ENCODE data around the gene EXOC2.

The EXOC2 gene

GRCh38 chr6:492816-493414, 200.0 kb downstream of the EXOC2 start:
- no peak for TF ChIP-seq CTCF (IDR thresholded peaks at IDR 0.05; ENCODE audit: low read depth, low read length)
- H3K4me3 ChIP-seq (ENCODE audit: low read depth, low read length): no peak overlapping the region

DNA sequence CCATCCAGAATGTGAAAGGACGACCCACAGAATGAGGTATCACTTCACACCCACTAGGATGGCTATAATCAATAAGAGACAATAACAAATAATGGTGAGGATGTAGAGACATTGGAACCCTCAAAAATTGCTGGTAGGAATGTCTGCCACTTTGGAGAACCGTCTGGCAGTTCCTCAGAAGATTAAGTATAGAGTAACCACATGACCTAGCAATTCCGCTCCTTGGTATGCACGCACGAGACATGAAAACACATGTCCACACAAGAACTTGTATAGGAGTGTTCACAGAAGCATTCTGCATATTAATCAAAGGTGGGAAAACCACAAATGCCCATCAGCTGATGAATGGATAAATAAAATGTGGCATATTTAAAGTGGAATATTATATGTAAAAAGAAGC, 200.8 kb downstream of the EXOC2 start:
- H3K4me3 ChIP-seq (ENCODE audit: low read depth, low read length): no peak overlapping the region
- no peak for TF ChIP-seq CTCF (IDR thresholded peaks at IDR 0.05; ENCODE audit: low read depth, low read length)

- no peak for TF ChIP-seq CTCF (IDR thresholded peaks at IDR 0.05; ENCODE audit: low read depth, low read length)
- no peak overlapping the region for H3K4me3 ChIP-seq (ENCODE audit: low read depth, low read length)
These were observed 201.7 kb downstream of the EXOC2 start for GRCh38 chr6:491233-491632.

GRCh38 chr6:490251-491037, 202.5 kb downstream of the EXOC2 start:
- no peak for TF ChIP-seq CTCF (IDR thresholded peaks at IDR 0.05; ENCODE audit: low read depth, low read length)
- H3K4me3 ChIP-seq (ENCODE audit: low read depth, low read length): no peak overlapping the region

- no peak overlapping the region for H3K4me3 ChIP-seq (ENCODE audit: low read depth, low read length)
- no peak for TF ChIP-seq CTCF (IDR thresholded peaks at IDR 0.05; ENCODE audit: low read depth, low read length)
These were observed 203.2 kb downstream of the EXOC2 start for GRCh38 chr6:489762-490161.

DNA sequence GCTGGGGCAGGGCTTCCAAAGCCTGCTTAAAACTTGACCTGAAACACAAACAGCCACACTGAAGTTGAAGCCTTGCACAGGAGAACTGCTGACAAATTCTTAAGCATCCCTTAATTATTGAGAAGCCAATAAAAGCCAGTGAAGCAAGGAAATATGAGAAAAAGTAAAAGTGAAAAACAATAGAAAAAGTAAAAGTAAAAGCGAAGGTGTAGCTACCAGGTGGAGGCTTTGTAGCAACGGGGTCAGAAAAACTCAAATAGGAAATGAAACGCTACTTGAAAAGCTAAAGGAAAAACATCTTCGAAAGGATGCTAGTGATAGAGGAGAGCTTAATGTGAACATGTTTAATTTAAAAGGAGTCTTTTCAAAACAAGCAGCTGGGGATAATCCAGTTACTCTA, 203.9 kb downstream of the EXOC2 start:
- no peak overlapping the region for H3K4me3 ChIP-seq (ENCODE audit: low read depth, low read length)
- no peak for TF ChIP-seq CTCF (IDR thresholded peaks at IDR 0.05; ENCODE audit: low read depth, low read length)

DNA sequence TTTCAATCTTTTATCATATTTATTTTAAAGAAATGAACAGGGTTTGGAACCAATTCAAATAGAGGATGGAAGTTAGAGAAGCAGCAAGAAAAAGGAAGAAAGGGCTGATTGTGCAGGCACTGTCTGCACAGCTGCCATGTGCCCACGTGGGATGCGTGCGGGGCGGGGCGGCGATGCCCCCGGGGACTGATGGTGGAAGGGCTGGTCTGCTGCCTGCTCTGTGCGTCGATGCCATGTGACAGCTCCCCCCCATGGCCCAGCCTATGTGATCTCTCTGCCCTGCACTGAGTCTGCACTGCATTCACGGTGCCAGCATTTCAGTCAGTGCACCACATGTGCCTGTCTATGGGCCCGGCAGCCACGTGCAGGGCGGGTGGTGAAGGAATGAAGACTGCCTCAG, 205.0 kb downstream of the EXOC2 start:
- no peak for TF ChIP-seq CTCF (IDR thresholded peaks at IDR 0.05; ENCODE audit: low read depth, low read length)

More for the DNA sequence above, 205.0 kb downstream of the EXOC2 start:
- H3K4me3 ChIP-seq (ENCODE audit: low read depth, low read length): no peak overlapping the region

Measured in WI38 (cell line).